Natural killer cell treated with Interleukin-12 subunit alpha and Interleukin-12 subunit beta and Interleukin-15 and Interleukin-18, amount 100 ng/mL, for 72 hours (primary cell): ENCODE data around the gene TBL1X. TPM values are rescaled to one million over a fixed set of nuclear protein-coding genes. Genes with fewer than 3 reads are reported as not detected.

Experiments
- ATAC-seq, 2 donors: fragments of 150-1000 bp; cut with Tn5 transposase in 1 of 2; sonication (Bioruptor Pico), chemical (Tn5 transposase) in 1 of 2; 2 replicates each; pipeline ENCODE4 v1.10.0; 2021
- DNase-seq: peaks from one replicate; pipeline ENCODE4 v3.0.0; 2022; ENCODE audit warnings: low spot score
- H3K27ac Mint-ChIP-seq, 2 donors: 1 replicate in 1 of 2; 2 replicates in 1 of 2; pipeline ENCODE4 v1.8.0; 2022; ENCODE audit warnings: mixed read lengths in 2 of 2, mild to moderate bottlenecking in 1 of 2, moderate library complexity in 1 of 2
- H3K27me3 Mint-ChIP-seq, 2 donors: 1 replicate in 1 of 2; 2 replicates in 1 of 2; pipeline ENCODE4 v1.8.0; 2022; ENCODE audit warnings: mixed read lengths in 2 of 2
- H3K36me3 Mint-ChIP-seq: one replicate; pipeline ENCODE4 v1.8.0; 2022; ENCODE audit warnings: mixed read lengths
- H3K4me1 Mint-ChIP-seq, 2 donors: 1 replicate in 1 of 2; 2 replicates in 1 of 2; pipeline ENCODE4 v1.8.0; 2022; ENCODE audit warnings: low read depth in 2 of 2, mixed read lengths in 2 of 2, mild to moderate bottlenecking in 1 of 2
- H3K4me3 Mint-ChIP-seq: one replicate; pipeline ENCODE4 v1.8.0; 2022; ENCODE audit warnings: mixed read lengths
- H3K9me3 Mint-ChIP-seq: 2 replicates; pipeline ENCODE4 v1.8.0; 2022; ENCODE audit warnings: mixed read lengths
- total RNA-seq, 2 donors: library from RNA; stranded (reverse); gene quantifications; one replicate each; pipeline ENCODE4 v1.2.3, GENCODE V29; 2022

TBL1X gene
- total RNA-seq, 2 donors from 2014 or later, result 32.3 to 37.9 TPM

GRCh38 chrX:9537781-9538180 is 72.9 kb downstream of the TBL1X start:
- H3K27ac Mint-ChIP-seq, result no peak overlapping the region
- peaks cover 24 to 51% of the 10 kb centered on the region in 2 donors for H3K4me1 Mint-ChIP-seq
- H3K4me3 Mint-ChIP-seq, result no peak overlapping the region
- peaks cover 3% of the 10 kb centered on the region for H3K9me3 Mint-ChIP-seq
- H3K36me3 Mint-ChIP-seq, result peaks cover 6% of the 10 kb centered on the region
- DNase-seq (no peak), ATAC-seq (no peak)
- no peaks in the 10 kb centered on the region for H3K27me3 Mint-ChIP-seq

- Mint-ChIP-seq H3K9me3 (peaks cover 3% of the 10 kb centered on the region), H3K4me1 (peaks cover 24 to 46% of the 10 kb centered on the region in 2 donors), H3K4me3 (no peak overlapping the region), H3K36me3 (peaks cover 6% of the 10 kb centered on the region), H3K27ac (no peak overlapping the region), H3K27me3 (no peaks in the 10 kb centered on the region)
- DNase-seq, result no peak
- ATAC-seq, result no peak
These were observed 73.7 kb downstream of the TBL1X start for GRCh38 chrX:9538544-9539045.

- Mint-ChIP-seq H3K9me3 (peaks cover 3% of the 10 kb centered on the region), H3K27ac (peak overlapping the region in 1 of 2 donors; percentile 45), H3K4me1 (peaks cover 20 to 39% of the 10 kb centered on the region in 2 donors), H3K27me3 (no peaks in the 10 kb centered on the region), H3K4me3 (no peak overlapping the region), H3K36me3 (peaks cover 6% of the 10 kb centered on the region)
- no peak for ATAC-seq
- no peak for DNase-seq
These were observed 74.9 kb downstream of the TBL1X start for GRCh38 chrX:9539605-9540387.

GRCh38 chrX:9542106-9542760 is 77.4 kb downstream of the TBL1X start:
- Mint-ChIP-seq H3K36me3 (peaks cover 5% of the 10 kb centered on the region), H3K4me1 (peaks cover 26 to 38% of the 10 kb centered on the region in 2 donors), H3K27me3 (no peaks in the 10 kb centered on the region), H3K4me3 (no peak overlapping the region), H3K27ac (no peak overlapping the region), H3K9me3 (peaks cover 3% of the 10 kb centered on the region)
- ATAC-seq, result no peak
- DNase-seq, result no peak

- Mint-ChIP-seq H3K36me3 (no peaks in the 10 kb centered on the region), H3K4me1 (peaks cover 22 to 34% of the 10 kb centered on the region in 2 donors), H3K27me3 (no peaks in the 10 kb centered on the region), H3K4me3 (no peak overlapping the region), H3K9me3 (no peaks in the 10 kb centered on the region), H3K27ac (no peak overlapping the region)
- no peak for DNase-seq
- ATAC-seq, result no peak
These were observed 77.9 kb downstream of the TBL1X start for GRCh38 chrX:9542761-9543111.

GRCh38 chrX:9555354-9555753 is 90.5 kb downstream of the TBL1X start:
- no peaks in the 10 kb centered on the region for H3K9me3 Mint-ChIP-seq
- no peak overlapping the region for H3K4me3 Mint-ChIP-seq
- no peaks in the 10 kb centered on the region for H3K36me3 Mint-ChIP-seq
- H3K27me3 Mint-ChIP-seq, result no peaks in the 10 kb centered on the region
- no peak for DNase-seq
- ATAC-seq, result no peak
- peaks cover 23 to 27% of the 10 kb centered on the region in 2 donors for H3K4me1 Mint-ChIP-seq
- no peak overlapping the region for H3K27ac Mint-ChIP-seq

GRCh38 chrX:9557091-9557490 is 92.2 kb downstream of the TBL1X start:
- DNase-seq, result no peak
- Mint-ChIP-seq H3K27ac (no peak overlapping the region), H3K9me3 (no peaks in the 10 kb centered on the region), H3K27me3 (no peaks in the 10 kb centered on the region), H3K4me3 (no peak overlapping the region), H3K4me1 (peaks cover 23 to 32% of the 10 kb centered on the region in 2 donors), H3K36me3 (no peaks in the 10 kb centered on the region)
- ATAC-seq, result no peak

- H3K27me3 Mint-ChIP-seq, result no peaks in the 10 kb centered on the region
- ATAC-seq (no peak), DNase-seq (no peak)
- peaks cover 19 to 28% of the 10 kb centered on the region in 2 donors for H3K4me1 Mint-ChIP-seq
- H3K4me3 Mint-ChIP-seq, result no peak overlapping the region
- H3K9me3 Mint-ChIP-seq, result no peaks in the 10 kb centered on the region
- H3K27ac Mint-ChIP-seq, result no peak overlapping the region
- H3K36me3 Mint-ChIP-seq, result no peaks in the 10 kb centered on the region
These were observed 92.7 kb downstream of the TBL1X start for GRCh38 chrX:9557521-9557920.

- Mint-ChIP-seq H3K4me3 (no peak overlapping the region), H3K9me3 (no peaks in the 10 kb centered on the region), H3K27me3 (no peaks in the 10 kb centered on the region), H3K4me1 (peaks cover 17 to 20% of the 10 kb centered on the region in 2 donors), H3K27ac (no peak overlapping the region), H3K36me3 (no peaks in the 10 kb centered on the region)
- no peak for ATAC-seq
- DNase-seq, result no peak
These were observed 93.8 kb downstream of the TBL1X start for GRCh38 chrX:9558615-9559014.

GRCh38 chrX:9560219-9560618 is 95.4 kb downstream of the TBL1X start:
- H3K4me3 Mint-ChIP-seq, result no peak overlapping the region
- ATAC-seq, result no peak
- H3K4me1 Mint-ChIP-seq, result peaks cover 17 to 20% of the 10 kb centered on the region in 2 donors
- no peak for DNase-seq
- no peaks in the 10 kb centered on the region for H3K36me3 Mint-ChIP-seq
- H3K9me3 Mint-ChIP-seq, result no peaks in the 10 kb centered on the region
- H3K27me3 Mint-ChIP-seq, result no peaks in the 10 kb centered on the region
- no peak overlapping the region for H3K27ac Mint-ChIP-seq

- Mint-ChIP-seq H3K27me3 (no peaks in the 10 kb centered on the region), H3K4me1 (peaks cover 17 to 20% of the 10 kb centered on the region in 2 donors), H3K27ac (no peak overlapping the region), H3K36me3 (no peaks in the 10 kb centered on the region), H3K4me3 (no peak overlapping the region), H3K9me3 (no peaks in the 10 kb centered on the region)
- ATAC-seq (no peak), DNase-seq (no peak)
These were observed 96.3 kb downstream of the TBL1X start for GRCh38 chrX:9561199-9561598.

- DNase-seq, result no peak
- Mint-ChIP-seq H3K27ac (no peak overlapping the region), H3K4me3 (no peak overlapping the region), H3K9me3 (no peaks in the 10 kb centered on the region), H3K4me1 (peaks cover 17 to 20% of the 10 kb centered on the region in 2 donors), H3K27me3 (no peaks in the 10 kb centered on the region), H3K36me3 (no peaks in the 10 kb centered on the region)
- ATAC-seq, result no peak
These were observed 98.0 kb downstream of the TBL1X start for GRCh38 chrX:9562851-9563250.

- Mint-ChIP-seq H3K9me3 (no peaks in the 10 kb centered on the region), H3K27ac (peak overlapping the region in 1 of 2 donors; percentile 8), H3K36me3 (no peaks in the 10 kb centered on the region), H3K4me1 (peaks cover 7 to 9% of the 10 kb centered on the region in 2 donors), H3K27me3 (no peaks in the 10 kb centered on the region), H3K4me3 (peak overlapping the region; percentile 15)
- no peak for DNase-seq
- ATAC-seq, result peak in 1 of 2 donors; percentile 43
These were observed 101.3 kb downstream of the TBL1X start for GRCh38 chrX:9566150-9566621.

GRCh38 chrX:9569876-9570301 is 105.0 kb downstream of the TBL1X start:
- Mint-ChIP-seq H3K4me3 (no peak overlapping the region), H3K27ac (no peak overlapping the region), H3K4me1 (peaks cover 11 to 16% of the 10 kb centered on the region in 2 donors), H3K36me3 (no peaks in the 10 kb centered on the region), H3K27me3 (no peaks in the 10 kb centered on the region), H3K9me3 (no peaks in the 10 kb centered on the region)
- DNase-seq, result no peak
- no peak for ATAC-seq
